B cell (primary cell): ENCODE data around the gene ARHGEF33. TPM values are rescaled to one million over a fixed set of nuclear protein-coding genes. Genes with fewer than 3 reads are reported as not detected.

Source experiments
- ATAC-seq: fragments of 200-7000 bp; cut with Tn5 transposase; one replicate; pipeline ENCODE4 v1.10.0; 2021; ENCODE audit warnings: low read depth, mild to moderate bottlenecking, moderate number of reproducible peaks, moderate library complexity
- CTCF ChIA-PET: fragments of 350-600 bp; sonication (Branson Sonifier 250); formaldehyde crosslinking; loops from one replicate; lab custom pipeline; 2021; ENCODE audit warnings: antibody characterized with exemption, inconsistent platforms; lab: Charles Lee
- POLR2A ChIA-PET: fragments of 350-600 bp; sonication (Branson Sonifier 250); formaldehyde crosslinking; loops from one replicate; lab custom pipeline; 2021; ENCODE audit warnings: antibody characterized with exemption; lab: Charles Lee
- DNase-seq: peaks from one replicate; pipeline ENCODE4 v3.0.0; 2013
- H2AFZ ChIP-seq: 2 replicates; pipeline ENCODE4 v1.6.1; 2012; ENCODE audit warnings: mild to moderate bottlenecking, low read depth, low read length; ENCODE audit not compliant: insufficient read depth, poor library complexity, severe bottlenecking
- H3K27ac ChIP-seq, 2 donors: 1 replicate in 1 of 2; 2 replicates in 1 of 2; pipeline ENCODE4 v1.5.1; 2012 to 2013; ENCODE audit warnings: low read length in 2 of 2, mild to moderate bottlenecking in 2 of 2, moderate library complexity in 1 of 2
- H3K27me3 ChIP-seq, 4 experiments: fragments of 200-600 bp in 1 of 4; sonication (generic) in 1 of 4; replicated peaks in 1 of 4; 1 replicate in 2 of 4; 2 replicates in 2 of 4; pipeline versions ENCODE4 v1.6.1 to v1.7.0; 2013 to 2016; ENCODE audit warnings: low read length in 3 of 4, mild to moderate bottlenecking in 2 of 4, mixed read lengths in 1 of 4, moderate library complexity in 1 of 4; ENCODE audit not compliant: insufficient read depth in 4 of 4, control insufficient read depth in 3 of 4; ENCODE audit errors: control extremely low read depth in 1 of 4
- H3K36me3 ChIP-seq, 2 experiments: replicated peaks in 1 of 2; 1 replicate in 1 of 2; 2 replicates in 1 of 2; pipeline versions ENCODE4 v1.6.1 to v1.7.1; 2013; ENCODE audit warnings: low read length in 1 of 2; ENCODE audit not compliant: insufficient read depth in 2 of 2, control insufficient read depth in 1 of 2; ENCODE audit errors: control extremely low read depth in 1 of 2, extremely low read depth in 1 of 2
- H3K4me1 ChIP-seq, 2 donors: fragments of 200-600 bp in 1 of 2; sonication (generic) in 1 of 2; 1 replicate in 1 of 2; 2 replicates in 1 of 2; pipeline versions ENCODE4 v1.5.1 to v1.6.1; 2013 to 2017; ENCODE audit warnings: low read length in 2 of 2; ENCODE audit not compliant: control insufficient read depth in 2 of 2, insufficient read depth in 2 of 2
- H3K4me2 ChIP-seq: replicated peaks from 2 replicates; pipeline ENCODE3; 2012; ENCODE audit warnings: mild to moderate bottlenecking, low read depth, low read length; ENCODE audit not compliant: poor library complexity, severe bottlenecking
- H3K4me3 ChIP-seq, 5 experiments: fragments of 200-600 bp in 1 of 5; sonication (generic) in 1 of 5; 1 replicate in 3 of 5; 2 replicates in 2 of 5; pipeline versions ENCODE4 v1.5.1 to v1.7.0; 2011 to 2016; ENCODE audit warnings: low read length in 4 of 5, mild to moderate bottlenecking in 4 of 5, low read depth in 2 of 5, control low read depth in 1 of 5, moderate library complexity in 1 of 5; ENCODE audit not compliant: insufficient read depth in 1 of 5; ENCODE audit errors: control extremely low read depth in 1 of 5, extremely low read depth in 1 of 5
- H3K79me2 ChIP-seq: fragments of 200-600 bp; sonication (generic); one replicate; pipeline ENCODE4 v1.6.0; 2016; ENCODE audit warnings: low read length; ENCODE audit not compliant: control insufficient read depth, insufficient read depth
- H3K9ac ChIP-seq: fragments of 200-600 bp; sonication (generic); 2 replicates; pipeline ENCODE4 v1.6.1; 2017; ENCODE audit warnings: mild to moderate bottlenecking, low read length, moderate library complexity
- H3K9me3 ChIP-seq, 3 donors: one replicate each; pipeline versions ENCODE4 v1.6.1 to v1.7.1; 2013; ENCODE audit warnings: low read length in 2 of 3; ENCODE audit not compliant: control insufficient read depth in 2 of 3, insufficient read depth in 1 of 3; ENCODE audit errors: control extremely low read depth in 1 of 3
- H4K20me1 ChIP-seq: 2 replicates; pipeline ENCODE4 v1.6.0; 2012; ENCODE audit warnings: mild to moderate bottlenecking, low read length; ENCODE audit not compliant: insufficient read depth, control insufficient read depth, poor library complexity, severe bottlenecking
- H3K27ac Mint-ChIP-seq: one replicate; pipeline ENCODE4 v1.8.0; 2021; ENCODE audit warnings: mixed read lengths
- H3K27me3 Mint-ChIP-seq: one replicate; pipeline ENCODE4 v1.8.0; 2021; ENCODE audit warnings: mixed read lengths
- H3K4me1 Mint-ChIP-seq: one replicate; pipeline ENCODE4 v1.8.0; 2021; ENCODE audit warnings: mixed read lengths
- H3K4me3 Mint-ChIP-seq: one replicate; pipeline ENCODE4 v1.8.0; 2021; ENCODE audit warnings: mixed read lengths
- H3K9me3 Mint-ChIP-seq: one replicate; pipeline ENCODE4 v1.8.0; 2022; ENCODE audit warnings: mixed read lengths; ENCODE audit not compliant: insufficient read depth
- EZH2 ChIP-seq: IDR thresholded peaks from 2 replicates; pipeline ENCODE4 v1.6.1; 2012; ENCODE audit warnings: borderline replicate concordance, low read depth, mild to moderate bottlenecking, moderate library complexity, low read length; ENCODE audit not compliant: insufficient read depth, poor library complexity, severe bottlenecking
- WGBS: methylation state at CpG from one replicate; pipeline ENCODE4 v1.1.5; 2013; ENCODE audit warnings: missing lambda C conversion rate; ENCODE audit not compliant: insufficient coverage; 5-methylcytosine and 5-hydroxymethylcytosine counted together
- intact Hi-C: fragments of 100-400 bp; cut with micrococcal nuclease; formaldehyde crosslinking; loops from one replicate; pipeline ENCODE4 v1.10.0; 2022
- polyA plus RNA-seq: library from polyadenylated mRNA; depleted of rRNA; stranded (reverse); fragments of >200 nt; gene quantifications from 2 replicates; pipeline ENCODE4 v1.2.3, GENCODE V29; 2012
- total RNA-seq, 2 donors: library from RNA; stranded (reverse); fragments of 120-200 nt in 1 of 2; gene quantifications; 1 replicate in 1 of 2; 2 replicates in 1 of 2; pipeline versions ENCODE4 v1.2.3 to v1.2.4, GENCODE V29; 2013 to 2022
- TF ChIP-seq, protein P1 (sequence below): fragments of 200-600 bp; IDR thresholded peaks from one replicate; pipeline ENCODE4 v1.8.0; 2022; ENCODE audit warnings: antibody characterized with exemption, mild to moderate bottlenecking

The ARHGEF33 gene
- total and polyA plus RNA-seq, 2 donors (not counting 1 experiment from before 2014, with no cell fraction given), result 0.04 to 0.20 TPM

DNA sequence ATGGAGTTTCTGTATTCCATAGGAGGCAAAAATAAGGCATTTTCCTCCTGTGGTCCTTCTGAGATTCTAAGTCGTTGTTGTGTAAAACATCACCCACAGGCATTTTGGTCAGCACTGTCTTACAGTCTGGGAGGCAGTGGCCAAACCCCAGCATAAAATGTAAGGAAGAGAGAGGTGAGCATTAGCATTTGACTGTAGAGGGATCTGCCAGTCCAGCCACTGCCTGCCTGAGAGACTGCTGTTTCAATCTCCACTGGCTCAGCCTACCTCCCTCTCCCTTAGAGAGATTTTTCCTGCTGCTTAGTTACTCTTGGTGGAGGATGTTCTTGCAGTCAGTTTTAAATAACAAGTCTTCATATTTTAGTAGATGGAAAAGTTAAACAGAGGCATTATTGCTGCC is 77.0 kb downstream of the ARHGEF33 start:
- Mint-ChIP-seq H3K4me1 (no peaks in the 10 kb centered on the region), H3K9me3 (no peaks in the 10 kb centered on the region), H3K27ac (no peak overlapping the region), H3K27me3 (peaks cover 5% of the 10 kb centered on the region), H3K4me3 (no peak overlapping the region)
- no CpG with 5 or more reads among the region's 1 CpG for WGBS
- Histone ChIP-seq H3K9me3 (no peaks in the 10 kb centered on the region), H2AFZ (no peak overlapping the region), H3K27ac (no peak overlapping the region), H3K4me2 (no peak overlapping the region), H3K4me1 (no peaks in the 10 kb centered on the region), H3K36me3 (no peaks in the 10 kb centered on the region), H3K79me2 (no peaks in the 10 kb centered on the region), H3K9ac (no peak overlapping the region), H3K27me3 (no peaks in the 10 kb centered on the region), H4K20me1 (no peaks in the 10 kb centered on the region), H3K4me3 (no peak overlapping the region)
- no peak for TF ChIP-seq EZH2
- TF ChIP-seq, protein P1, sequence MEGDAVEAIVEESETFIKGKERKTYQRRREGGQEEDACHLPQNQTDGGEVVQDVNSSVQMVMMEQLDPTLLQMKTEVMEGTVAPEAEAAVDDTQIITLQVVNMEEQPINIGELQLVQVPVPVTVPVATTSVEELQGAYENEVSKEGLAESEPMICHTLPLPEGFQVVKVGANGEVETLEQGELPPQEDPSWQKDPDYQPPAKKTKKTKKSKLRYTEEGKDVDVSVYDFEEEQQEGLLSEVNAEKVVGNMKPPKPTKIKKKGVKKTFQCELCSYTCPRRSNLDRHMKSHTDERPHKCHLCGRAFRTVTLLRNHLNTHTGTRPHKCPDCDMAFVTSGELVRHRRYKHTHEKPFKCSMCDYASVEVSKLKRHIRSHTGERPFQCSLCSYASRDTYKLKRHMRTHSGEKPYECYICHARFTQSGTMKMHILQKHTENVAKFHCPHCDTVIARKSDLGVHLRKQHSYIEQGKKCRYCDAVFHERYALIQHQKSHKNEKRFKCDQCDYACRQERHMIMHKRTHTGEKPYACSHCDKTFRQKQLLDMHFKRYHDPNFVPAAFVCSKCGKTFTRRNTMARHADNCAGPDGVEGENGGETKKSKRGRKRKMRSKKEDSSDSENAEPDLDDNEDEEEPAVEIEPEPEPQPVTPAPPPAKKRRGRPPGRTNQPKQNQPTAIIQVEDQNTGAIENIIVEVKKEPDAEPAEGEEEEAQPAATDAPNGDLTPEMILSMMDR, result no peak
- CTCF ChIA-PET, result no interaction called here
- DNase-seq, result no peak
- POLR2A ChIA-PET, result no interaction called here
- no peak for ATAC-seq
- intact Hi-C loops, result no loop called here

DNA sequence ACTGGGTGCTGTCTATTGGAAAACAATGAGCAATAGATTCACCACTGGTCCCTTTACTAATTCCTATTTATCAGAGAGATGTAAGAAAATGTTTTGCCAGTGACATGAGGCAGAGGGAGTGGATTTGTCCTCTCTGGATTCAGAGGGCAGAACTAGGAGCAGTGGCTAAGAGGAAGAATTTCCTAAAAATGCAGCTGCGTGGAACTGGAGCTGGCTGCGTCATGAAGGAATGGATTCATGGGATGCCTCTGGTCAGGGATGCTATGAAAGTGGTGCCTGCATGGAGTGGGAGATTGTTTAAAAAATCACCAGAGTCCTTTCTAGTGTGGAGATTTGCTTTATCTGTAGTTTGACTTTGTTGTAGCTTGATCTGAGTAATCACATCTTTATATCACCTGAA is 78.3 kb downstream of the ARHGEF33 start:
- Histone ChIP-seq H3K9me3 (no peaks in the 10 kb centered on the region), H4K20me1 (no peaks in the 10 kb centered on the region), H3K79me2 (no peaks in the 10 kb centered on the region), H2AFZ (no peak overlapping the region), H3K4me1 (no peaks in the 10 kb centered on the region), H3K9ac (no peak overlapping the region), H3K27me3 (no peaks in the 10 kb centered on the region), H3K36me3 (no peaks in the 10 kb centered on the region), H3K27ac (no peak overlapping the region), H3K4me3 (no peak overlapping the region), H3K4me2 (no peak overlapping the region)
- 100% methylated on average over 1 of the region's 2 CpGs for WGBS
- CTCF ChIA-PET, result interaction anchor here (0.8 to 1.3 kb wide), 2 partner anchors 13 to 21 kb away, joined by 3 read pairs; no protein-coding TSS in a partner anchor
- ATAC-seq (no peak), DNase-seq (no peak)
- intact Hi-C loops, result no loop called here
- no peaks in the 10 kb centered on the region for H3K9me3 Mint-ChIP-seq
- POLR2A ChIA-PET, result no interaction called here
- H3K27me3 Mint-ChIP-seq, result no peaks in the 10 kb centered on the region
- no peak overlapping the region for H3K27ac Mint-ChIP-seq
- H3K4me3 Mint-ChIP-seq, result no peak overlapping the region
- TF ChIP-seq, protein P1, result no peak
- TF ChIP-seq EZH2, result no peak
- no peaks in the 10 kb centered on the region for H3K4me1 Mint-ChIP-seq
